ENCODE measurements around the gene MAP9.
A peak's percentile ranks its signal among the peaks of the same experiment; 100 is the strongest.
"Not testable (repeated sequence)": the region's sequence is repeated elsewhere in the genome, so short reads cannot be mapped to it uniquely, and the experiment has no call there.

Gene MAP9

DNA sequence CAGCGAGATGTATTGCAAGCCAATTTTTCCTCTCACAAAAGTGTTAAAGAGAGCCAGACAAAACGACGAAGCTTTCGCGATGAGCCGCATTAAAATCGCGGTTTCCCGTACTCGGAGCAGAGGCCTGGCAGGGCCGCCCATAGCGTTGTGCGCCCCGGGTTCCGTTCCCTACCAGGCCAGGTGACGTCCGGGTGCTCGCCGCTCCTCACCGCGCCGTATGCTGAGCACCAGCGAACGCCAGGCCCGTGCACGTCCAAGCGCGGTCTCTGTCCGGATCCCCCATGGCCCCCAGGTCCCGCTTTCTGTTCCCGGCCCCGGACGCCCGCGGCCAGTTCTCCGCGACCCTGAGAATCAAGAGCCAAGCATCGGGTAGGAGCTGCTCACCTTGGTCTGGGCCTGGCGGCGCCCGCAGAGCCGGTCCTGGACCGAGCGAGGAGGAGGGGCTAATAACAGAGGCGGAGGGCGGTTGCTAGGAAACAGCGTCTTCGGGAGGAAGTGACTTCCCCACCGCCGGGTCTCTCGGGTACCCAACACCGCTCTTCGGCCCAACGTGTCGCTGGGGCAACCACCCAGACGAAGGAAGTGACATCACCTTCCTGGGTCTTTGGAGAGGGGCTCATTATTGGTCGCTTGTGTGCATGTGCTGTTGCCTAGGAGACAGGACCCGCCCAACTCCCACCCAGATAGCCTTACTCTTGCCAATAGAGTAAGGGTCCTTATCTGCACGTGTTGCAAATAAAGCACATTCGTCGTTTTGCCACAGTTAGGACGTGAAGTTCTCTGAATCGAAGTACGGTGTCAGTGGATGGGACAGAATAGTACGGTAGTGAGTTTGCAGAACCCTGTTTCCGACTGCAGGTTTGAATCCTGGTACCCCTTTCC lies at the start of gene MAP9:
Gene MAP9 (minus strand): TSS at position 579 of the 882 bp plus-strand sequence. CDS start 1,115 bp downstream, outside the sequence.
- peak; percentile 92 for DNase-seq

DNA sequence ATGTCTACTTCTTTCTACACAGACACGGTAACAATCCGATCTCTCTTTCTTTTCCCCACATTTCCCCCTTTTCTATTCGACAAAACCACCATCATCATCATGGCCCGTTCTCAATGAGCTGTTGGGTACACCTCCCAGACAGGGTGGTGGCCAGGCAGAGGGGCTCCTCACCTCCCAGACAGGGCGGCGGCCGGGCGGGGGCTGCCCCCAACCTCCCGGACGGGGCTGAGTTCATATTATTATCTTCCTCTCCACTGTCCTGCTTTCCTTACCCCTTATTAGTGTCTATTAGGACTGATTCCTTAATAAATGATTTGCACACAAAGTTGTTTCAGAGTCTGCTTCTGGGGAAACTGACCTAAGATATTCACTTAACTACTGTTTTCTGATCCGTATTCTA lies 48.0 kb upstream of the MAP9 start:
- not testable (repeated sequence) for DNase-seq

DNA sequence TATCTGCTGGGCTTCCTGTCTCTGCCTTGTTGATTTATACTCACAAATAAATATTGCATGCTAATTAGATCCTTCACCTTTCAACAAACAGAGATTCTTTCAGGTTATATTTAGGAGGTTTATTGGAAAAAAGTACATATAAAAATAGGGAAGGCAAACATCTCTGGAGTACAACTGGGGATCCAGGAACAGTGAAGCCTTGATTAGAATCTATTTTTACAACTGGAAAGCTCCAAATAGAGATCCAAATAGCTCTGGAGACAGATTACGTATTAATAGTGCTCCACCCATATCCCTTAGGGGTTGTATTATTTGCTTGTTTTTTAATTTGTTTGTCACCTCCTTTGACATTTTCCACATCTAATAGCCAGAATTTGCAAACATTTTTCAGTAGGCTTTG lies 46.9 kb upstream of the MAP9 start:
- DNase-seq = no peak

GRCh38 chr4:155419266-155419665 lies 42.5 kb upstream of the MAP9 start:
- DNase-seq = no peak

- DNase-seq = no peak
These were observed 38.9 kb upstream of the MAP9 start for GRCh38 chr4:155415662-155416061.

GRCh38 chr4:155413451-155413850 lies 36.7 kb upstream of the MAP9 start:
- no peak for DNase-seq

DNA sequence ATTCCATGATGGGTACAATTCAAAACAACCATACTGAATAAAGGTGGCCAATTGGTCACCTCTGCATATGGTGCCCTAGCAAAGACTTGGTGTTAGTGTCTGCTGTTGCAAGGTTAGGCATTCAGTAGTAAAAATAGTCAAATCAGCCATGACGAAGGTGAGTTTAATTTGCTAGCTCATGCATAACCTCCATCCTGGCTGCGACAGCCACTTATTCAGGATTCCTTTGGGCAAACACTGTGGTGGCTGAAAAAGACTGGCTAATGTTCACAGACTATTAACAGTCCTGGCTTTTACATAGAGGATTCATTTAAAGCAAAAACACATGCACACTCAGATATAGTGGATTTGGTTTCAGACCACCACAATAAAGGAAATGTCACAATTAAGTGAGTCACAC lies 34.8 kb upstream of the MAP9 start:
- DNase-seq = no peak

- DNase-seq = no peak
These were observed 32.0 kb upstream of the MAP9 start for GRCh38 chr4:155408796-155409195.

DNA sequence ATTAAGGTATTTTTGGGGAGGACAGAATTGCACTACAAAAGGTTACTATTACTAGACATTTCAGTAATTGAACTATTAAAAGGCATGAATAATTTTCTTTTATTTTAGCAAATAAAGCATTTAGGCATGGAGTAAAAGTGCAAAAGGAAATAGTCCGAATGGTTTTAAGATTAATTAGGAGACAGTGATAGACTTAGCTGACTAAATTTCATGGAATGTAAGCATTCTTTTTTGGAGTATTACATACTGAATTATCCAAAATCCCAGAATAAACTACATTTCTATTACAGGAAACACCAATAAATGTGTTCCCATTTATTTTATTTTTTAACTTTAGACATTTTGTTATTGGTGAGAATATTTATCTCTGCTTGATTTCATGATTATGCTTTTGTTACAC lies 30.7 kb upstream of the MAP9 start:
- no peak for DNase-seq

GRCh38 chr4:155405059-155405458 lies 28.3 kb upstream of the MAP9 start:
- no peak for DNase-seq

GRCh38 chr4:155403886-155404285 lies 27.1 kb upstream of the MAP9 start:
- DNase-seq = peak; percentile 26

GRCh38 chr4:155402941-155403340 lies 26.2 kb upstream of the MAP9 start:
- DNase-seq = peak; percentile 2

DNA sequence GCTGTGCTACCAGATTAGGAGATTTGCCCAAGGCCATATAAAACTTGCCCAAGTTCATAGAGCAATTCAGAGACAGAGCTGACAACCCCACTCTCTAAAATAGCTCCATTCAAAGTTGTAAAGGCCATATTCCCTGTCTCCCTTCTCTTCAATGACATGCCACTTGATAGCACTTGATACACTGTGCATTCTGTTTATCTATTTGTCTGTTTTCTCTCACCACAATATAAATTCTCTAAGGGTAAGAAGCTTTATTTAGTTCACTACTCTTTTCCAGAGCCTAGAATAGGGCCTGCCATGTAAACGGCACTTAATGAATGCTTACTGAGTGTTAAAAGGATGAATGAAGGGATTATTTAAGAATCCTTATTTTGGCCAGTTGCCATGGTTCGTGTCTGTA lies 24.1 kb upstream of the MAP9 start:
- no peak for DNase-seq

- no peak for DNase-seq
These were observed 23.4 kb upstream of the MAP9 start for GRCh38 chr4:155399974-155400697.

- DNase-seq = no peak
These were observed 15.9 kb upstream of the MAP9 start for GRCh38 chr4:155392481-155393184.

DNA sequence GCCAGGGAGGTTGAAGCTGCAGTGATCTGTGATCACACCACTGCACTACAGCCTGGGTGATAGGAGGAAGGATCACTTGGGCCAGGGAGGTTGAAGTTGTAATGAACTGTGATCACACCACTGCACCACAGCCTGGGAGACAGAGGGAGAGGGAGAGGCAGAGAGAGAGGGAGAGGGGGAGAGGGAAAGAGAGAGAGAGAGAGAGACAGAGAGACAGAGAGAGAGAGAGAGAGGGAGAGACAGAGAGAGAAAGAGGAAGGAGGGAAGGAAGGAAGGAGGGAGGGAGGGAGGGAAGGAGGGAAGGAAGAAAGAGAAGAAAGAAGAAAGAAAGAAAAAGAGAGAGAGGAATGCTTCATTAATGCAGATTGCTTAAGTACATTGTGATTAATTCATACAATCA lies 15.2 kb upstream of the MAP9 start:
- no peak for DNase-seq

DNA sequence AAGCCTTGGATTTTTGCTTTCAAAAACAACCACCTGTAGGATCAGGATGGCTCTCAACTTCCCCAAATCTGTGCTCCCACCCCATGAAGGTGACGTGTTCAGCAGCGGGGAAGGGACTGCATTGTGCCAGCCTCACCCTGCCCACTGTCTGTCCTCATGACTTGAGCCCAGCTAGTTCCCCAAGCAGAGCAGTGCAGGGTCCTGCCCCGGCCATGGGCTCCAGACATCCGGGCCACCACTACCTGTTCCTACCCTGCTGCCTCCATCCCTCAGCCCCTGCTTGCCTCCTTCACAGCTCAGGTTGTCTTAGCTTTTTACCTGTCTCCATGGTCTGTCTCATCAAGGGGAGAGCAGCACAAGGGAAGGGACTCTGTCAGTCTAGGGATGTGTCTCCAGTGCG lies 11.4 kb upstream of the MAP9 start:
- DNase-seq = no peak

- DNase-seq = peak; percentile 20
These were observed 6.8 kb upstream of the MAP9 start for GRCh38 chr4:155383541-155383940.

DNA sequence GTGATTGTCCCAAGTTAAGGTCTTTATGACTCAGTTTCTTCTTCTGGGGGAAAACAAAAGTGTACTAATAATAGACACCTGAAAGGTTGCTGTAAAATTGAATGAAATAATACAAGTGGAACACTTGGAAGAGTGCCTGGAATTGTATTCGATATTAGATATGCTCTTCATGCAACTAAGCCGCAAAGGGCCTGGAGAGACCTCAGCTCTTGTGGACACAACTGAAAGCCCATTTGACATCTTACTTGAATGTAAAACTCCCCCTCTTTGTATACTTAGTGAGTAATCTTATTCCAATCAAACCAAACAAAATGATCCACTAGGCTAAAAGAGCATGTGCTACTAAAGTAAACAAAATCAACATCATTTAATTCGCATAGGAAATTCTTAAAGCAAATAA lies 511 bp upstream of the MAP9 start:
- DNase-seq = no peak

DNA sequence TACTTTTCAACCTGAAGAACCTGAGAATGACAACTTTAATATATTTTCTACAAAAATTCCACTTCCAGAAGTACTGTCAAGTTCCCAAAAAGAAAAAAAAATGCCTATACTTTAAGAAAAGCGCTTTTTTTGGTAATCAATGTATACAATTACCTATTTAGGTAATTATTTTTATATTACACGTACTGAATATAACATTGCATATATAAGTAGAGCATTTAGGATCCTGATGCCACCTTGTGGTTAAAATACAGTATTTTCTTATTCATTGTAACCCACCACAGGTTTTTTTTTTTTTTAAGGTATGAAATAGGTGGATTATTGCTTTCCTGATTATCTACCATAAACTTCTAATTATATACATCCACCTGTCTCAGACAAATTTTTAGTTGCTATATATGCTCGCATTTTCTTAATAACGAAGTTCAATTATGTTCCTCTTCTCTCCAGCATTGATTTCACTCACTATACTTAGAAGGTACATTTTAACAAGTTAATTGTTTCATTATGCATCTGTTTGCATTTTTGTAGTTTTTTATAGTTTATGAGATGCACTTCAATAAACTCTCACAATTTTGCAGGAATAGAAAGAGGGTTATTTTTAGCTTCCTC lies 5.2 kb downstream of the MAP9 start:
- peak; percentile 51 for DNase-seq

DNA sequence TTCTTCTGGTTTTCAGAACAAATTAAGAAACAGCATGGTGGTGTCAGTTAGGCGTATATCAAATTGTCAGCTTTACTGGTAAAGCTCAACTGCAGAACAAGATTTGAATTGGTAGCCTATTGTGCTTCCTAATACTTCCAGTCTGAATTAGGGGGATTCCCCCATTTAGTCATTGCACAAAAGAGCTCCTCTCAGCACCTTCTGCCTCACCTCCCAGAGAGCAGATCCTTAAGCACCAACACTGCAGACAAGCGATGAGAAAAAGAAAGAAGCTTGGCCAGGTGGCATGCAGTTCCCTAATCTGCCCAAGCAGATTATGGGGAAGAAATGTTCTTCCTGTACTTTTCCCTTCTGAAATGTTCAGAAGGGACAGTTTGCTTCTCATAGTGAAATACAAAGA lies 9.2 kb downstream of the MAP9 start:
- DNase-seq = no peak

GRCh38 chr4:155353923-155354540 lies 22.7 kb downstream of the MAP9 start:
- DNase-seq = peak; percentile 64

GRCh38 chr4:155342142-155342541 lies 34.6 kb downstream of the MAP9 start:
- DNase-seq = no peak

All from hematopoietic multipotent progenitor cell treated with erythropoietin and hydrocortisone succinate and interleukin-3 and kit ligand, for 8 days (in vitro differentiated cells).